ENCODE data around the gene PIAS2.
"Not testable (repeated sequence)": the region's sequence is repeated elsewhere in the genome, so short reads cannot be mapped to it uniquely, and the experiment has no call there.

PIAS2 gene

DNA sequence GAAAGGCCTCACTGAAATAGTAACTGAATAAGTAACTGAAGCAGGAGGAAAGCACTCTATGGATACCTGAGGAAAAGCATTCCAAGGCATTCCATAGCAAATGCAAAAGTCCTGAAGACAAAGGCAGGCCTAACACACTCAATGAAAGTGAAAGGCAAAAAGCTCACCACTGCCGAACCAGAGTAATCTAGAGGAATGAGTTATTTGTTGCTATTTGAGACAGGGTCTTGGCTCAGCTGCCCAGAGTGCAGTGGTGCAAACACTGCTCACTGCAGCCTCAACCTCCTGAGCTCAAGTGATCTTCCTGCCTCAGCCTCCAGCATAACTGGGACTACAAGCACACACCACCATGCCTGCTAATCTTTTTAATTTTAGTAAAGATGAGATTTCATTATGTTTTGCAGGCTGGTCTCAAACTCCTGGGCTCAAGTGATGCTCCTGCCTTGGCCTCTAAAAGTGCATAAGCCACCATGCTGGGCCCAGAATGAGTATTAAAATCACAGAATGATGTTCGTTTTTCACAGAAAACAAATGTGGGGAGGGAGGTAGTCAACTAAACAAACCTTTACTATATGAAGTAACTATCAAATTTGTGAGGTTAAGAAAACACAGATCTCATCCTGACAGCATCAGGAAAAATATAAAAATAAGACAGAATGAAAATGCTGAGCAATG is 17.9 kb downstream of the PIAS2 start:
- no peak for DNase-seq

DNA sequence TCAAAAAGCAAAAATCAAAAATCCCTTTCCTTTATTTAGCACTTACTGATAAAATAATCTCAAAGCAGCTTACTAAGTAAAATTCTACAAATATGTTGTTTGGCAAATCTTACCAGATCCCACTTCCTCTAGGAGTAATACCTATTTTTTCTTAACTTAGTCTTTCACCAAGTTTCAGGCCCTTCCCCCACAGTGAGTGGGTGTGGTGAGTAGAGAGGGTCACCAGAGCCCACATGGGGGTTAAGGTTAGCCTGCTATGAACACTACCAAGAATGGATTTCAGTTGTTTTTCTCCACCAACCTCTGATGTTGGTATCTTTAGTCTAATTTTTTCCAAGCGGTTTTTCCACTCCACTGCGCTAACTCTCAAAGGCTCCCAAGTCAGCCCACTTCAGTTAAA is 23.2 kb downstream of the PIAS2 start:
- DNase-seq: no peak

DNA sequence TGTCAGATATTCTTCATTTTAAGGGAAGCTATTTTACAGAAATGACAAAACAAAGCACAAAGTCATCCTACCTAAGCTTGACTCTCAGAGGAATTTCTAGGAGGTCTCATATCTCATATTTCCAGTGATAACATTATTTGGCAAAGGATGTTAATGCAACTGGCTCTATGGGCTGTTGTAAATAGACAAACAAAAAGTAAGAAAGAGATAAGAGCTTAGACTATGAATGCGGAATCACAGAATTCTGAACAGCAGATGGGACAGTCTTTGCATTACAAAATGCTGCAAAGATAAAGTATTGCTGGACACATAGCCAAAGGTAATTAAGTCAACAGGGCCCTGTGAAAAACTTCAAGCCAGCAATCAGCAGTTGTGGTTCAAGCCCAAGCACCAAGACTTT is 23.9 kb downstream of the PIAS2 start:
- no peak for DNase-seq

DNA sequence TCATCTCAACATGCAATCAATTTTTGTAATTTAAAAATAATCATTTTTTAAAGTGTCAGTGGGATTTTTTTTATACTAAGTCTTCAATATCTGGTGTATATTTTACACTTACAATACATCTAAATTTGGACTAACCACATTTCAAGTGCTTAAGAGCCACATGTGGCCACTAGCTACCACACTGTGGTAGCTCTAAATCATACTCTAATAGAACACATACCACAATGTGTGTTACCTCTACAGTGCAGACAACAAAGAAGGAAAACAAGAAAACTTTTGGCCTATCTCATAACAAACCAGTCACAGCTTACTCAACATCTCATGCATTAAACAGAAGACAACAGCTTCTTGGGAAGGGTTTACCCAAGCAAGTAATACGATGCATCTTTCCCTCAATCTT is 24.5 kb downstream of the PIAS2 start:
- no peak for DNase-seq

DNA sequence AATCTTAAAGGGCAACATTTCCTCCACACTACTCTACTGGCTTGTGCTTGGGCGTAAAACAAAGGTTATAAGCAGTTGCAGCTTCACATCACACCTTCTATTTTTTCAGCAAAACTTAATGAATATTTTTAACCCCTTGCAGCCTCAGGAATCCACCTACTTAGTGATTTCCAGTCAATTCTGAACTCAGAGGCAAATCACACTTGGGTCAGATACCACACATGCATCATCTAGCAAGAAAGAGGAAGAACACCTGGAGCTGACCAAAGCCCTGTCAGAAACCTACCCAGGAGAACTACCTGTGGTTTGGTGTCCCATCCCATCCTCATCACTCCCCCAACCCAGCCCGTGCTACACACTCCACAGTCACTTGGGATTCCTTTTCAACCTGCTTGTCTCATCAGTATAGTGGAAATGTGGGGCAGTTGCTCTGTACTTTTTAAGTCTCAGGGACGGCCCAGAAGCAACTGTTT is 25.5 kb downstream of the PIAS2 start:
- no peak for DNase-seq

DNA sequence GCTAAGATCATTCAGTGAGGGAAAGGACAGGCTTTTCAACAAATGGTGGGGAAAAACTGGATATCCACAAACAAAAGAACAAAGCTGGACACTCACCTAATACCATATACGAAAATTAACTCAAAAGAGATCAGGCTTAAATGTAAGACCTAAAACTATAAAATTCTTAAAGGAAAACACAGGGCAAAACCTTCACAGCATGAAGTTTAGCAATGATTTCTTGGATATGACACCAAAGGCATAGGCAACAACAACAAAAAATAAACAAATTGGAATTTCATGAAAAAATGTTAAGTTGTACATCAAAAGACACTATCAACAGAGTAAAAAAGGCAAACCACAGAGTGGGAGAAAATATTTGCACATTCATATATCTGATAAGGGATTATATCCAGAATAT is 28.3 kb downstream of the PIAS2 start:
- no peak for DNase-seq

DNA sequence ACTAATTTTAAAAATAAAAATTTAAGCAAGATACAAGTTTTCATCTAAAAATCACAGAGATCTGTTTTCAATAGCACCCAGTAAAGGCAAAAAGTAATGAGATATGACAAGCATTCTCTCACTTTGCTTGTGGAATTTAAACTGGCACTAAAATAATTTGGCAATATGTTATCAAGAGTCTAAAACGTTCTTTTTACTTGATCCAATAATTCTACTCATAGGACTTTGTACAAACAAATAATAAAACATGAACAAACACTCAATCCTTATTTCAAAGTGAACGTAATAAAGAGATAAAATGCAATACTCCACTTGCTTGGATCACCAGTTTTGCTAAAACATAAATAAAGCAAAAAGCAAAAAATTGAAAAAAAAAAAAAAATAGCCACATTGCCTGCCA is 30.4 kb downstream of the PIAS2 start:
- DNase-seq: no peak

DNA sequence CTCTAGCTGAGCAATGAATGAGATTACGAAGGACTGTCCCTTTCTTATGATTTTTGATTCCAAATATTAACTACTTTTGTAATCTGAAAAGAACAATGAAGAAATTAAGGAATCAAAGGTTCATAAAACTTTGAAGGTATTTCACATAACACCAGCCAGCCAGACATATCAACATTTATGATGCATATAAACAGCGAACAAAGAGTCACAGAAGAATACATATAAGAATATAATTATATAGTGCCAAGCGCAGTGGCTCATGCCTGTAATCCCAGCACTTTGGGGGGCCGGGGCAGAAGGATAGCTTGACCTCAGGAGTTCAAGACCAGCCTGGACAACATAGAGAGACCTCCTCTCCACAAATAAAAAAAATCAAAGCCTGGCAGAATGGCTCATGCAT is 34.1 kb downstream of the PIAS2 start:
- no peak for DNase-seq

DNA sequence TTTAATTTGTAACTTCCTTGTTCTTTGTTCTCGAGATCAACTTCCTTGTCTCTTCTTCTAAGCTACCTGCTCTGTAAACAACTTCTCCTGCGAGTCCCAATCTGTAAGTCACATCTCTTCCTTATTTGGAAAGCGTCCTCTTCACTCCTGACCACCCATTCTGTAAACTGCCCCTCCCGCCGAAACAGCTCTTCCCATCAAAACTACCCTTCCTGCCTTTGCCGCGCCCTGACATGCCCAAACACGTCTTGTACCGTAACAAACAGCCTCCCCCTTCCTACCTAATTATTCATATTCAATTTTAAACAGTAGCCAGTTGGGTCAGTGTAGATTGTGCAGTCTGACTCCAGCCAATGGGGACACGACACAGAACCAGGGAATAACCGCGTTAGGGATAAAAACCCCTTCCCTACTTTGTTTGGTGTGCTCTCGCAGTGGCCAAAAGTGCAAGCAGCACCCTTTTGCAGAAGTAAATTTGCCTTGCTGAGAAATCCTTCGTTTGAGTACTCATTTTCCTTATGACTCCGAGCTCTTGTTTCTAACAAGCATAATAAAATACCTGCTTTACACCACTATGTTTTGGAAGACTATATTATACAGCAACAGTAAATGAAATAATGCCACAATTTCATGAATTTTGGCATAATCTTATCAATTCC is 39.8 kb downstream of the PIAS2 start:
- no peak for DNase-seq

DNA sequence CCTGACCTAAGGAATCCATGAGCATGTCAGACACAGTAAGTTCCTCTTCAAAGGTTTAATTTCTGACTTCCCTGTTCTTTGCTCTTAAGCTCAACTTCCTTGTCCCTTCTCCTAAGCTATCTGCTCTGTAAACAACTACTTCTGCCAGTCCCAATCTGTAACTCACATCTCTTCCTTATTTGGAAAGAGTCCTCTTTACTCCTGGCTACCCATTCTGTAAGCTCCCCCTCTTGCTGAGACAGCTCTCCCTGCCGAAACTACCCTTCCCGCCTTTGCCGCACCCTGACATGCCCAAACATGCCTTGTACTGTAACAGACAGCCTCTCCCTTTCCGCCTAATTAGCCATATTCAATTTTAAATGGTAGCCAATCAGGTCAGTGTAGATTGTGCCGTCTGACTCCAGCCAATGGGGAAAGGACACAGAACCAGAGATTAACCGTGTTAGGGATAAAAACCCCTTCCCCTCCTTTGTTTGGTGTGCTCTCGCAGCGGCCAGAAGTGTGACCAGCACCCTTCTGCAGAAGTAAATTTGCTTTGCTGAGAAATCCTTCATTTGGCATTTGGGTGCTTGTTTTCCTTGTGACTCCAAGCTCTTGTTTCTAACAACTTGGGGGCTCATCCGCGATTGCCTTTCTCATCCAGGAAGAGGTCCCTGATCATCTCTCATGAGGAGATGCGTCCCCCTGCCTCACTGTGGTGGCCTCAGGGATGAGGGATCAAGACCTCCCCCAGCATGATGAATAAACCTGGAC is 49.0 kb downstream of the PIAS2 start:
- no peak for DNase-seq

DNA sequence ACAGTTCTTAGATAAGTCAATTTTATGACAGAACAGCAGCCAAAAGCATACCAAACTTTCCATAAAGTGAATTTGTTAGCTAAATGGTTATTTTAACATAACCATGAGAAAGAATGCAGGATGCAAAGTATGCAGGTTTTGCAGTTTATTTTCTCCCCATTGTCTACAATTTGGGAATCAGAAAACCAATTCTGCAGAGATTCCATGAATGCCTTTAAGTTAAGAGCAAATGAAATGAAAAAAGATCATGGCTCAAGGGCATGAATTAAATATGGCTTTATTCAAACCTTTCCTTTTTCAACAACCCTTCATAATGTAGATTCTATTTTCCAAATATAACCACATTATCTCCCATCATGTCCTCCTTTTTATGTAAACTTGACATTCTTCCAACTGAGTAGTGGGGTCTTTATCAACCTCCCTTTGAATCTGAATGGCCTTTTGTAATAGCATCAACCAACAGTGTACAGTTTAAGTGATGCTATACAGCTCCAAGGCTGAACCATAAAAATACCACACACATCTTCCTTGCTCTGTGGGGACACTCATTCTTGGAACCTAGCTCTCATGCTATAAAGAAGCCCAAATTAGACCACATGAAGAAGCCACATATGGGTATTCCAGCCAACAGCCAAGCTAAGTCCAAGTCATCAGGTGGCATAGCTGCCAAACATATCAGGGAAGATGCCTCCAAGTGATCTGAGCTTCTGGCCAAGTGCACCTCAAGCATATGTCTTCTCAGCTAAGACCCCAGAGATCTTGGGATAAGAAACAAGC is 49.8 kb downstream of the PIAS2 start:
- no peak for DNase-seq

DNA sequence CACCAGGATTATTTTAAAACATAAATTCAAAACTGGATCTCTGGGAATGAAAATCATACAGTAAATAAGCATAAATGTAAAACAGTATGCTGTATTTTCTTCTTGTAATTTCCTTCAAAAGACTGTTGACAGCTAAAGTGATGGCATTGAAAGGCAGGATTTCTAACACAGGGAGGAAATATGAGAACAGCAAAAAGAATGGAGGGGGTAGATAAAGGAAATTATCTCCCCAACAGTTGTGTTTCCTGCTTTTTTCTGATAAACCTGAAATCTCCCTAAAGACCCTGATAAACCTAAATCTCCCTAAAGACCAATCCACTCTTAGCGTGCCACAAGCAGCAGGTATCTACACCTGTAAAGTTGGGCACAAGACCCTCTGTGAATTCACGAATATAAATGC is 50.8 kb downstream of the PIAS2 start:
- no peak for DNase-seq

DNA sequence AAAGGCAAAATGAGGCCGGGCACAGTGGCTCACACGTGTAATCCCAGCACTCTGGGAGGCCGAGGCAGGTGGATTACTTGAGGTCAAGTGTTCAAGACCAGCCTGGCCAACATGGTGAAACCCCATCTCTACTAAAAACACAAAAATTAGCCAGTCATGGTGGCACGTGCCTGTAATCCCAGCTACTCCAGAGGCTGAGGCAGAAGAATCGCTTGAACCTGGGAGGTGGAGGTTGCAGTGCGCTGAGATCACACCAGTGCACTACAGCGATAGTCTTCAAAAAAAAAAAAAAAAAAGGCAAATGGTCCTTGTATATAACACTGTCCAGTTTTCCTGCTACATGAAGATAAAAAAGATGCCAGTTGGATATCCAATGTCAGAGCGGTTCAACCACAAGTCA is 52.1 kb downstream of the PIAS2 start:
- DNase-seq: not testable (repeated sequence)

DNA sequence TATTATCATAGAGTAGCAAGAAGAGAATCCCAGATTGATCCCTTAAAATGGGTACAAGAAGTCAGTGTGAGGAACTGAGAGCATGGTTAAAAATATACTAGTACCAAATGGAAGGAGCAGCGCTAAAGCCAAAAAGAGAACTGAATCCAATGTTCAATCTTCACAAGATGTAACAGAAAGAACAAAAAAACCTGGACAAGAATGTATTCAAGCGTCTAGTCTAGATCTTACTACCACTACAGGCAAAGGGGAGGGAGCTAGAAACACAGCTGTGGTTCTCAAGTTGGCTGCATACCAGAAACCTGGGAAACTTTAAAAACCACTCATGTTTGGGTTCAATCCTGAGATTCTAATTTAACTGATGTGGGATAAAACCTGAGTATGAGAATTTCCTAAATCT is 57.5 kb downstream of the PIAS2 start:
- no peak for DNase-seq

DNA sequence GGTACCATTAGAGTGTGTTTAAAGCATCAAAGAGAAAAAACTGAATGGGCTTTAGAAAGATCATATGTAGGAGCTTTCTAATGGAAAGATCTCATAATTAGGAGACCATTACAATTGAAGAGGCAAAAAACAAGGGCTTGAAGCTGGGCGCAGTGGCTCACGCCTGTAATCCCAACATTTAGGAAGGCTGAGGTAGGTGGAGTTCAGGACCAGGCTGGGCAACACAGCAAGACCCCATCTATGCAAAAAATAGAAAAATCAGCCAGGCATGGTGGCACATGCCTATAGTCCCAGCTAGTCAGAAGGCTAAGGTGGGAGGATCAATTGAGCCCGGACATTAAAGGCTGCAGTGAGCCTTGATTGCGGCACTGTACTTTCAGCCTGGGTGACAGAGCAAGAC is 59.0 kb downstream of the PIAS2 start:
- DNase-seq: no peak

DNA sequence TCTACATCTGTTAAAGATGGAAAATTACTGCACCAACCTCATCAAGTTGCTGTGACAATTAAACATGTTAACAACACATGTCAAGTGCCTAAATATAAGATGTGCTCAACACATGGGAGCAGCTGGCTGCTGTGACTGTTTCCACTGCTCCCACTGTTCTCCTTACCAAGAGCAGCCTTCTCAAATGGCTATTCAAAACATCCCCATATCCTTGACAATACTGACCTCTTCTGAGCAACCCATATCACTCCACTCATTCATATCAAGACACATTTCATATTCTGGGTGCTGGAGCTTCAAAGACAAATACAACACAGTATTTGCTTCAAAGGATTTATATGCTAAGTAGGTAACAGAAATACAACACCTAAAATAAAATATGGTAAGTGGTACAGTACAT is 60.3 kb downstream of the PIAS2 start:
- no peak for DNase-seq

DNA sequence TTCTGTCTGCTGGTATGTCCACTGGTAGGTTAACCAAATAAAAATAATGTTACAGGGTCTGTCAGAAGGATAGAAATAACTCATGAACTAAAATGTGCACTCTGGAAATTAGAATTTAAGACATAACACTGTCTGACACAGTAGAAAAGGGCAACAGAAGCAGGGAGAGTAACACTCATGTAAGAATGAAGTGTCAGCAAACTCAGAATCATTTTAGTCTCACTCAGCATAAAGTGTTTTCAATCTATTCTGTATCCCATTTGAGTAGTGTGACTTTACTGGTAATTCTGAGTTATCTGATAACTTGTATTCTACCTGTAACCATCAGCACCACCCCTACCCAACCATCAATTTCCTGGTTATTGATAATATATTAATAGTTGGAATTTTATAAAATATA is 68.3 kb downstream of the PIAS2 start:
- no peak for DNase-seq

DNA sequence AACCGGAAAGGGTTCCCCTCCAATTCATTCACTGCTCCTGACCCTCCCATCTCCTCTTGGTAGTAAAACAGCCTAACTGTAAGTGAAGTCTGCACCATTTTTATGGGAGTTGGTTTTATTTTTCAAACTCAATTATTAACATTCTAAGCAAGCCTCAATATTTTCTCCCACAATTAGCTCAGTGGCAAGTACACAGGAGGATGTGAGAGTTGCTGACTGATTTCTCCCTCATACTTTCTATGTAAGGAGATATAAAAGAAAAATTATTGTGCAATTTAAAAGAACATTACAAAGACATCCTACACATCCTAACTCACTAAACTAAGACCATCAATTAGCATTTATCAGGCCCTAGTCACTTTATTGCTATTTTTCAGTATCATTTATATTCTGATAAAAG is 73.9 kb downstream of the PIAS2 start:
- DNase-seq: no peak

DNA sequence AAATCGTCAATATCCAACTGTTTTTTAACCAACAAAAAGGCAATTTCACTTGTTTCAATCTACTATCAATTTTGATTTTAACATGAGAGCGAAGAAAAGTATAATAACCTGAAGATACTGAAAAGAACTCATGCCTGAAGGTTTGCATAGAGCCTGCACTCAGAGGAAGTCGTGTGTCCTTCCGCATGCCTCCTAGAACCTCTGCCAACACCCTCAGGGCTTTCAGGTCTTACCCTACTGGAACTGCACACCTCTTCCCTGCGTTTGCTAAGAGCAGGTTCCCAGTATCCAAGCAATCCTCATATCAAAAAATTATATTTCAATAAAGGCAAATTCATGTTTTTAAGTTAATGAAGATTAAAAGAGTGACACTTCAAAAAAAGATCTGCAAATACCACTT is 74.7 kb downstream of the PIAS2 start:
- DNase-seq: no peak

DNA sequence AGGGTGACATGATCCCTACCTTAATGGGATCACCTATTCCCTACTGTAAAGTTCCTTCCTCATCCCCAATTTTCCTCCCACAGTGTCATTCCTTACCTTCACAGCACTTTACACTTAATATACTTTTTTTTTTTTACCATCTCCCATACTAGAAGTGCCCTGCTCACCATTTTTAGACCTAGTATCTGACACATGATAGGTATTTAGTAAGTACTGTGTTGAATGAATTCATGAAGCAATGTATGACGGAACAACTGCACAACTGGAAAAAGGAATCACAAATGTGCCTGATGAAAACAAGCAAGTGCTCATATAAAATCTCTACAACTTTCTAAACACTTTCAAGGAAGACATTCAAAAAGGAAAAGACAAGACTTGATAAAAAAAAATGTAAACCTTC is 83.4 kb downstream of the PIAS2 start:
- DNase-seq: no peak

DNA sequence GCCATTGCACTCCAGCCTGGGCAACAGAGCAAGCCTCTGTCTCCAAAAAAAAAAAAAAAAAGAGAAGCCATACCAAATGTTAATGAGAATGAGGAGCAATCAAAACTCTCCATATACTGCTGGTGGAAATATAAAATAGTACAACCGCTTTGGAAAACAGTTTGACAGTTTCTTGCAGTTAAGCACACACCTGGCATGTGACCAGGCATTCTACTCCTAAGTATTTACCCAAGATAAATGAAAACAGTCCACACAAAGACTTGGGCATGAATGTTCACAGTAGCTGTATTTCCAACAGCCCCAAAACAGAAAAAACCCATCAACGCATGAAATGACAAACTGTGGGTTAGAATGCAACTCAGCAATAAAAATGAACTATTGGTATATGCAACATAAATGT is 84.5 kb downstream of the PIAS2 start:
- no peak for DNase-seq

DNA sequence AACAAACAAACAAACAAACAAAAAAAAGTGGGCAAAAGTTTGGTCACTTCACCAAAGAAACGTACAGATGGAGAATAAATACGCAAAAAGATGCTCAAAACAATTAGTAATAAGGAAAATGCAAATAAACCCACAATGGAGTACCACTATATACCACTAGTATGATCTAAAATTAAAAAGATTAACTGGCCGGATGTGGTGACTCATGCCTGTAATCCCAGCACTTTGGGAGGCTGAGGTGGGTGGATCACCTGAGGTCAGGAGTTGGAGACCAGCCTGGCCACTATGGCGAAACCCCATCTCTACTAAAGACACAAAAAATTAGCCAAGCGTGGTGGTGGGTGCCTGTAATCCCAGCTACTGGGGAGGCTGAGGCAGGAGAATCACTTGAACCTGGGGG is 84.9 kb downstream of the PIAS2 start:
- not testable (repeated sequence) for DNase-seq

DNA sequence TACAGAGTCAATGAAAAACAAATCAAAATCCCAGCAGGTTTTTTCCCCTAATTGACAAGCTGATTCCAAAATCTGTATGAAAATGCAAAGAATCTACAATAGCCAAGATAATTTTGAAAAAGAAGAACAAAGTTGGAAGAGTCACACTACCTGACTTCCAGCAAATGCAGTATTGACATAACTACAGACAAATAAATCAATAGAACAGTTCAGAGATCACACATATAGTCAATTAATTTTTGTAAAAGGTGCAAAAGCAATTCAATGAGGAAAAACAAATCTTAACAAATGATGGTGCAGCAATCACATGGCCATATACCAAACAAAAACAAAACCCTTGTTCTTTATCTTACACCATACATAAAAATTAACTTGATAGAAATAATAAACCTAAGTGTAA is 85.9 kb downstream of the PIAS2 start:
- DNase-seq: no peak

DNA sequence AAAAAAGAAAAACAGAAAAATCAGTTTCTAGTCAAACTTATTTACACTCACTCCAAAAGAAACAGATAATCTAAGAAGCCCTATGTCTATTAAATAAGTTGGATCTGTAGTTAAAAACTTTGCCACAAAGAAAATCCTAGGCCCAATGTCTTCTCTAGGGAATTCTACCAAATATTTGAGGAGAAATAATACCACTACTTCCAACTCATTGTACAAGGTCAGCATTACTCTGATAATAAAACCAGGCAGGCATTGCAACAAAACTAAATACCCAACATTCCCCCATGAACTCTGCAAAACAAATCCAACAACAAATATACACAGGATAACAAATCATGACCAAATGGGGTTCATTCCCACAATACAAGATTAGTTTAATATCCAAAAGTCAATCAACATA is 86.7 kb downstream of the PIAS2 start:
- DNase-seq: no peak

Measured in activated naive CD4-positive, alpha-beta T cell treated with anti-CD3 and anti-CD28 coated beads, Interleukin-2, amount 50 U/mL, for 16 hours (primary cell).